HG02852 (cell line): ENCODE measurements around the gene COG2.
"Not testable (repeated sequence)": the region's sequence is repeated elsewhere in the genome, so short reads cannot be mapped to it uniquely, and the experiment has no call there.

Experiments
- ATAC-seq: cut with Tn5 transposase; IDR thresholded peaks from one replicate; pipeline ENCODE4 v1.9.1; 2021; ENCODE audit warnings: mild to moderate bottlenecking, moderate library complexity; ENCODE audit not compliant: unreplicated experiment

COG2 gene

GRCh38 chr1:230674581-230674980 is 32.3 kb downstream of the COG2 start:
- no peak for ATAC-seq

- no peak for ATAC-seq
These were observed 34.9 kb downstream of the COG2 start for GRCh38 chr1:230677200-230677599.

GRCh38 chr1:230679192-230679591 is 36.9 kb downstream of the COG2 start:
- ATAC-seq = no peak

GRCh38 chr1:230679825-230680224 is 37.5 kb downstream of the COG2 start:
- no peak for ATAC-seq

GRCh38 chr1:230680300-230681025 is 38.2 kb downstream of the COG2 start:
- no peak for ATAC-seq

- ATAC-seq = no peak
These were observed 39.3 kb downstream of the COG2 start for GRCh38 chr1:230681599-230681998.

GRCh38 chr1:230682274-230682673 is 40.0 kb downstream of the COG2 start:
- no peak for ATAC-seq

- ATAC-seq = no peak
These were observed 40.8 kb downstream of the COG2 start for GRCh38 chr1:230682882-230683610.

GRCh38 chr1:230684146-230684545 is 41.9 kb downstream of the COG2 start:
- ATAC-seq = no peak

GRCh38 chr1:230684998-230685397 is 42.7 kb downstream of the COG2 start:
- ATAC-seq = no peak

GRCh38 chr1:230686747-230687146 is 44.5 kb downstream of the COG2 start:
- no peak for ATAC-seq

- no peak for ATAC-seq
These were observed 47.8 kb downstream of the COG2 start for GRCh38 chr1:230690101-230690500.

- ATAC-seq = no peak
These were observed 49.3 kb downstream of the COG2 start for GRCh38 chr1:230691615-230692014.

- no peak for ATAC-seq
These were observed 50.9 kb downstream of the COG2 start for GRCh38 chr1:230693221-230693620.

- ATAC-seq = no peak
These were observed 51.5 kb downstream of the COG2 start for GRCh38 chr1:230693777-230694176.

- ATAC-seq = no peak
These were observed 52.2 kb downstream of the COG2 start for GRCh38 chr1:230694464-230694863.

GRCh38 chr1:230694991-230695390 is 52.7 kb downstream of the COG2 start:
- ATAC-seq = no peak

GRCh38 chr1:230696218-230696617 is 53.9 kb downstream of the COG2 start:
- no peak for ATAC-seq

- ATAC-seq = no peak
These were observed 54.6 kb downstream of the COG2 start for GRCh38 chr1:230696722-230697437.

GRCh38 chr1:230698130-230698529 is 55.8 kb downstream of the COG2 start:
- no peak for ATAC-seq

GRCh38 chr1:230698964-230699363 is 56.7 kb downstream of the COG2 start:
- ATAC-seq = not testable (repeated sequence)

GRCh38 chr1:230699716-230700115 is 57.4 kb downstream of the COG2 start:
- no peak for ATAC-seq
